Activated CD4-positive, alpha-beta memory T cell treated with anti-CD3 and anti-CD28 coated beads, Interleukin-2, amount 10 ng/mL, durations not matched to agents 7 days and 5 days (primary cell): ENCODE data around the gene TAAR1. TPM values are rescaled to one million over a fixed set of nuclear protein-coding genes. Genes with fewer than 3 reads are reported as not detected.
"Not testable (repeated sequence)": the region's sequence is repeated elsewhere in the genome, so short reads cannot be mapped to it uniquely, and the experiment has no call there.

Experiments
- CTCF ChIA-PET: fragments of 350-600 bp; sonication (Branson Sonifier 250); formaldehyde crosslinking; loops from one replicate; lab custom pipeline; 2021; ENCODE audit warnings: antibody characterized with exemption, inconsistent platforms; lab: Charles Lee
- POLR2A ChIA-PET: fragments of 350-600 bp; sonication (Branson Sonifier 250); formaldehyde crosslinking; loops from one replicate; lab custom pipeline; 2021; ENCODE audit warnings: antibody characterized with exemption; lab: Charles Lee
- DNase-seq: peaks from one replicate; pipeline ENCODE4 v3.0.0-alpha.2; 2020
- H3K27ac Mint-ChIP-seq: one replicate; pipeline ENCODE4 v1.8.0; 2021; ENCODE audit warnings: mild to moderate bottlenecking, mixed read lengths
- H3K27me3 Mint-ChIP-seq: one replicate; pipeline ENCODE4 v1.8.0; 2021; ENCODE audit warnings: mixed read lengths
- H3K36me3 Mint-ChIP-seq: one replicate; pipeline ENCODE4 v1.8.0; 2021; ENCODE audit warnings: low read depth, mixed read lengths
- H3K4me1 Mint-ChIP-seq: one replicate; pipeline ENCODE4 v1.8.0; 2021; ENCODE audit warnings: mixed read lengths
- H3K4me3 Mint-ChIP-seq: one replicate; pipeline ENCODE4 v1.8.0; 2021; ENCODE audit warnings: mild to moderate bottlenecking, mixed read lengths
- H3K9me3 Mint-ChIP-seq: one replicate; pipeline ENCODE4 v1.8.0; 2021; ENCODE audit warnings: mixed read lengths
- total RNA-seq, 2 experiments: library from RNA; stranded (reverse); gene quantifications; one replicate each; pipeline ENCODE4 v1.2.3, GENCODE V29; 2021

TAAR1 gene
- total RNA-seq = not detected

- DNase-seq = no peak
- Mint-ChIP-seq H3K9me3 (no peaks in the 10 kb centered on the region), H3K27ac (no peak within 1 kb of the TSS), H3K4me3 (no peak within 1 kb of the TSS), H3K4me1 (no peaks in the 10 kb centered on the region), H3K27me3 (peaks cover 12% of the 10 kb centered on the region), H3K36me3 (no peaks in the 10 kb centered on the region)
- CTCF ChIA-PET = interaction anchor here (2.5 kb wide), 1 partner anchor 11 kb away, joined by 12 read pairs; no protein-coding TSS in a partner anchor
- POLR2A ChIA-PET = no interaction called here
Measured at GRCh38 chr6:132659082-132659481, at the start of gene TAAR1. Gene TAAR1, minus strand, starts transcription at chr6:132659182. Its CDS starts 13,179 bp downstream, at chr6:132646003.

- H3K27ac Mint-ChIP-seq = no peak overlapping the region
- no peak overlapping the region for H3K4me3 Mint-ChIP-seq
- ChIA-PET CTCF (no interaction called here), POLR2A (no interaction called here)
- DNase-seq = no peak
- no peaks in the 10 kb centered on the region for H3K4me1 Mint-ChIP-seq
- no peaks in the 10 kb centered on the region for H3K36me3 Mint-ChIP-seq
- peaks cover 8% of the 10 kb centered on the region for H3K9me3 Mint-ChIP-seq
- H3K27me3 Mint-ChIP-seq = peaks cover 39% of the 10 kb centered on the region
Measured at GRCh38 chr6:132708771-132709170, 49.8 kb upstream of the TAAR1 start.

GRCh38 chr6:132708002-132708401, 49.0 kb upstream of the TAAR1 start:
- peaks cover 8% of the 10 kb centered on the region for H3K9me3 Mint-ChIP-seq
- H3K4me3 Mint-ChIP-seq = no peak overlapping the region
- H3K27ac Mint-ChIP-seq = no peak overlapping the region
- CTCF ChIA-PET = no interaction called here
- DNase-seq = no peak
- POLR2A ChIA-PET = no interaction called here
- H3K27me3 Mint-ChIP-seq = peaks cover 42% of the 10 kb centered on the region
- H3K36me3 Mint-ChIP-seq = peaks cover 4% of the 10 kb centered on the region
- H3K4me1 Mint-ChIP-seq = no peaks in the 10 kb centered on the region

- H3K27ac Mint-ChIP-seq, H3K4me1 Mint-ChIP-seq, DNase-seq, CTCF ChIA-PET, H3K36me3 Mint-ChIP-seq, H3K4me3 Mint-ChIP-seq, H3K9me3 Mint-ChIP-seq, POLR2A ChIA-PET: not testable (repeated sequence)
- H3K27me3 Mint-ChIP-seq = peaks cover 44% of the 10 kb centered on the region
Measured at GRCh38 chr6:132706756-132707155, 47.8 kb upstream of the TAAR1 start.

GRCh38 chr6:132703936-132704335, 45.0 kb upstream of the TAAR1 start:
- peaks cover 4% of the 10 kb centered on the region for H3K36me3 Mint-ChIP-seq
- POLR2A ChIA-PET = no interaction called here
- CTCF ChIA-PET = no interaction called here
- no peak for DNase-seq
- no peak overlapping the region for H3K4me3 Mint-ChIP-seq
- H3K9me3 Mint-ChIP-seq = peaks cover 8% of the 10 kb centered on the region
- H3K27ac Mint-ChIP-seq = no peak overlapping the region
- peaks cover 43% of the 10 kb centered on the region for H3K27me3 Mint-ChIP-seq
- H3K4me1 Mint-ChIP-seq = peaks cover under 1% of the 10 kb centered on the region

- ChIA-PET POLR2A (interaction anchor here (1.7 kb wide), 1 partner anchor 116 kb away, joined by 5 read pairs; the partner anchor contains the start of gene RPS12), CTCF (no interaction called here)
- Mint-ChIP-seq H3K4me1 (peaks cover 10% of the 10 kb centered on the region), H3K27ac (no peak overlapping the region), H3K27me3 (peaks cover 18% of the 10 kb centered on the region), H3K9me3 (peaks cover 9% of the 10 kb centered on the region), H3K4me3 (no peak overlapping the region), H3K36me3 (peaks cover 14% of the 10 kb centered on the region)
- no peak for DNase-seq
Measured at GRCh38 chr6:132698608-132699007, 39.6 kb upstream of the TAAR1 start.

- ChIA-PET POLR2A (no interaction called here), CTCF (interaction anchor here (0.9 kb wide), 1 partner anchor 72 kb away, joined by 3 read pairs; no protein-coding TSS in a partner anchor)
- no peak for DNase-seq
- Mint-ChIP-seq H3K27me3 (peaks cover 18% of the 10 kb centered on the region), H3K27ac (no peak overlapping the region), H3K4me3 (no peak overlapping the region), H3K4me1 (peaks cover 10% of the 10 kb centered on the region), H3K9me3 (peaks cover 9% of the 10 kb centered on the region), H3K36me3 (peaks cover 10% of the 10 kb centered on the region)
Measured at GRCh38 chr6:132695773-132696172, 36.8 kb upstream of the TAAR1 start.

- CTCF ChIA-PET = no interaction called here
- peaks cover 10% of the 10 kb centered on the region for H3K36me3 Mint-ChIP-seq
- H3K27ac Mint-ChIP-seq = no peak overlapping the region
Measured at GRCh38 chr6:132693478-132693877, 34.5 kb upstream of the TAAR1 start.

GRCh38 chr6:132690678-132691077, 31.7 kb upstream of the TAAR1 start:
- H3K27ac Mint-ChIP-seq = no peak overlapping the region
- CTCF ChIA-PET = no interaction called here

More at GRCh38 chr6:132693478-132693877, 34.5 kb upstream of the TAAR1 start:
- DNase-seq = no peak
- Mint-ChIP-seq H3K4me1 (peaks cover 5% of the 10 kb centered on the region), H3K9me3 (peaks cover 9% of the 10 kb centered on the region), H3K27me3 (peaks cover 36% of the 10 kb centered on the region), H3K4me3 (no peak overlapping the region)
- POLR2A ChIA-PET = no interaction called here

GRCh38 chr6:132687306-132687705, 28.3 kb upstream of the TAAR1 start:
- no peaks in the 10 kb centered on the region for H3K4me1 Mint-ChIP-seq
- ChIA-PET POLR2A (no interaction called here), CTCF (interaction anchor here (1.4 kb wide), 1 partner anchor 17 kb away, joined by 4 read pairs; no protein-coding TSS in a partner anchor)
- H3K4me3 Mint-ChIP-seq = no peak overlapping the region
- H3K27ac Mint-ChIP-seq = no peak overlapping the region
- no peak for DNase-seq
- H3K9me3 Mint-ChIP-seq = no peaks in the 10 kb centered on the region
- H3K27me3 Mint-ChIP-seq = peaks cover 46% of the 10 kb centered on the region
- H3K36me3 Mint-ChIP-seq = no peaks in the 10 kb centered on the region

More at GRCh38 chr6:132690678-132691077, 31.7 kb upstream of the TAAR1 start:
- Mint-ChIP-seq H3K36me3 (peaks cover 1% of the 10 kb centered on the region), H3K4me1 (peaks cover 1% of the 10 kb centered on the region), H3K27me3 (peaks cover 50% of the 10 kb centered on the region), H3K9me3 (peaks cover 1% of the 10 kb centered on the region), H3K4me3 (no peak overlapping the region)
- POLR2A ChIA-PET = no interaction called here
- DNase-seq = no peak

GRCh38 chr6:132686531-132686930, 27.5 kb upstream of the TAAR1 start:
- Mint-ChIP-seq H3K4me3 (no peak overlapping the region), H3K27ac (no peak overlapping the region), H3K9me3 (no peaks in the 10 kb centered on the region), H3K27me3 (peaks cover 43% of the 10 kb centered on the region), H3K4me1 (no peaks in the 10 kb centered on the region), H3K36me3 (no peaks in the 10 kb centered on the region)
- ChIA-PET CTCF (no interaction called here), POLR2A (no interaction called here)
- DNase-seq = no peak

GRCh38 chr6:132685009-132685408, 26.0 kb upstream of the TAAR1 start:
- POLR2A ChIA-PET = no interaction called here
- no peak overlapping the region for H3K4me3 Mint-ChIP-seq
- no peaks in the 10 kb centered on the region for H3K36me3 Mint-ChIP-seq
- CTCF ChIA-PET = no interaction called here
- peaks cover 2% of the 10 kb centered on the region for H3K4me1 Mint-ChIP-seq
- no peaks in the 10 kb centered on the region for H3K9me3 Mint-ChIP-seq
- peaks cover 35% of the 10 kb centered on the region for H3K27me3 Mint-ChIP-seq
- no peak for DNase-seq
- H3K27ac Mint-ChIP-seq = no peak overlapping the region

GRCh38 chr6:132684272-132684671, 25.3 kb upstream of the TAAR1 start:
- H3K36me3 Mint-ChIP-seq = no peaks in the 10 kb centered on the region
- peaks cover 28% of the 10 kb centered on the region for H3K27me3 Mint-ChIP-seq
- no peak overlapping the region for H3K27ac Mint-ChIP-seq
- H3K4me3 Mint-ChIP-seq = no peak overlapping the region
- peaks cover 7% of the 10 kb centered on the region for H3K4me1 Mint-ChIP-seq
- CTCF ChIA-PET = no interaction called here
- no peaks in the 10 kb centered on the region for H3K9me3 Mint-ChIP-seq
- DNase-seq = no peak
- POLR2A ChIA-PET = no interaction called here

- Mint-ChIP-seq H3K36me3 (peaks cover 2% of the 10 kb centered on the region), H3K9me3 (no peaks in the 10 kb centered on the region), H3K27ac (no peak overlapping the region), H3K4me1 (peaks cover 15% of the 10 kb centered on the region), H3K4me3 (no peak overlapping the region), H3K27me3 (peaks cover 24% of the 10 kb centered on the region)
- POLR2A ChIA-PET = no interaction called here
- DNase-seq = no peak
- CTCF ChIA-PET = no interaction called here
Measured at GRCh38 chr6:132683543-132683942, 24.6 kb upstream of the TAAR1 start.
